Esophagus squamous epithelium (tissue), 5 donors: ENCODE data around the gene ALPL. TPM values are rescaled to one million over a fixed set of nuclear protein-coding genes. Genes with fewer than 3 reads are reported as not detected.

ENCODE experiments used
- DNase-seq: peaks from one replicate; lab custom pipeline; 2025; lab: John Stamatoyannopoulos, UW
- H3K27ac ChIP-seq, 4 donors: fragments of 200-600 bp; sonication (generic); one replicate each; pipeline ENCODE4 v1.5.1; 2016 to 2019; ENCODE audit warnings: mild to moderate bottlenecking in 1 of 4
- H3K27me3 ChIP-seq, 4 donors: fragments of 200-600 bp; sonication (generic); 1 replicate in 3 of 4; 2 replicates in 1 of 4; pipeline versions ENCODE4 v1.5.1 to v1.6.0; 2017 to 2021; ENCODE audit warnings: antibody characterized with exemption in 1 of 4
- H3K36me3 ChIP-seq, 3 donors: fragments of 200-600 bp; sonication (generic); one replicate each; pipeline ENCODE4 v1.5.1; 2016 to 2019
- H3K4me1 ChIP-seq, 3 donors: fragments of 200-600 bp; sonication (generic); one replicate each; pipeline ENCODE4 v1.5.1; 2017 to 2019
- H3K4me3 ChIP-seq, 4 donors: fragments of 200-600 bp; sonication (generic); 1 replicate in 3 of 4; 2 replicates in 1 of 4; pipeline ENCODE4 v1.5.1; 2016 to 2019; ENCODE audit warnings: mild to moderate bottlenecking in 2 of 4, moderate library complexity in 1 of 4
- H3K9me3 ChIP-seq, 3 donors: fragments of 200-600 bp; sonication (generic); one replicate each; pipeline ENCODE4 v1.5.1; 2016 to 2019
- CTCF ChIP-seq, 6 experiments: fragments of 450-650 bp in 4 of 6; fragments of 200-600 bp in 2 of 6; sonication (generic) in 2 of 6; IDR thresholded peaks; one replicate each; pipeline ENCODE4 v1.5.1; 2016 to 2019; ENCODE audit warnings: antibody characterized with exemption in 6 of 6, mild to moderate bottlenecking in 4 of 6, moderate library complexity in 4 of 6
- POLR2A ChIP-seq, 4 donors: fragments of 450-650 bp; IDR thresholded peaks; one replicate each; pipeline ENCODE4 v1.6.1; 2017; ENCODE audit warnings: antibody characterized with exemption in 4 of 4, mild to moderate bottlenecking in 4 of 4, moderate library complexity in 3 of 4
- WGBS, 2 donors: methylation state at CpG; one replicate each; pipeline ENCODE4 v1.1.5; 2018; 5-methylcytosine and 5-hydroxymethylcytosine counted together
- intact Hi-C: fragments of 100-400 bp; cut with DNase I; formaldehyde crosslinking; loops from one replicate; pipeline ENCODE4 v1.15.0; 2022
- total RNA-seq, 4 donors: library from RNA; depleted of rRNA; stranded (reverse); fragments of >200 nt; gene quantifications; one replicate each; pipeline ENCODE4 v1.1.0, GENCODE V29; 2016
- donor health status: DM: yes; HTN: yes; CAD: no.

The ALPL gene
- total RNA-seq, 4 donors from 2014 or later: 3.2 to 6.4 (median 4.7) TPM

GRCh38 chr1:21603177-21604138 is 94.2 kb downstream of the ALPL start:
- no peak overlapping the region for H3K27ac ChIP-seq
- TF ChIP-seq CTCF (IDR thresholded peaks at IDR 0.05) (no peak), POLR2A (IDR thresholded peaks at IDR 0.05) (no peak)
- no peak for DNase-seq
- intact Hi-C loops: no loop called here
- WGBS, 2 donors: 84 to 85% methylated on average over 14 to 16 of the region's 39 CpGs
- no peaks in the 10 kb centered on the region for H3K36me3 ChIP-seq
- H3K9me3 ChIP-seq: no peaks in the 10 kb centered on the region
- peaks cover 0 to 15% (median 0%) of the 10 kb centered on the region in 4 donors for H3K27me3 ChIP-seq
- peaks cover 0 to 12% (median 3%) of the 10 kb centered on the region in 3 donors for H3K4me1 ChIP-seq
- no peak overlapping the region for H3K4me3 ChIP-seq

DNA sequence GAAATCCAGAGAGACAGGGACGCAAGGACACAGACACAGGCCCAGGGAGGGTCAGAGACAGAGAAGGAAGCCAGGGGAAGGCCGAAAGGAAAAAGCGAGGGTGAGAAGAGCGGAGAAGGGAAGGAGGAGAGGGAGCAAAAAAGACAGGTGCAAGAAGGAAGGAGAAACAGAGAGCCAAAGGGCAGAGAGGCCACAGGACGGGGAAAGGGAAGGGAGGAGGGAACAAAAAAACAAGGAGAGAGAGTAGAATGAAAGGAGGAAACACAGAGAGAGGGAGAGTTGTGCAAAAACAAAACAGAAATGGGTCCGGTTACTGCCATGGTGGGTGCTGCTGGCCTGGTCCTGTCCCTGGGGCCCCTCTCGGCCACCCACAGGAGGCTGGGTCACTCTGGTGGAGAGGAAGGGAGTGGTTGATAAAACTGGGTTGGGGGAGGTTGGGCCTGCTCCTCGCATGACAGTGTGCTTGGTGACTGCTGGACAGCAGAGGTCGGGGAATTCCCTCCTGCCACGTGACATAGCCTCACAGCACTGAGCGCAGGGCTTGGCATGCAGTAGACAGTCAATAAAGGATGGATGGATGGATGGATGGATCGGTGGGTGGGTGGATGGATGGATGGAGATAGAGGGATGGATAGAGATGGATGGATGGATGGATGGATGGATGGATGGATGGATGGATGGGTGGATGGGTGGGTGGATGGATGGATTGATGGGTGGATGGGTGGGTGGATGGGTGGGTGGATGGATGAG is 95.2 kb downstream of the ALPL start:
- intact Hi-C loops: no loop called here
- Histone ChIP-seq H3K4me1 (peaks cover 0 to 12% (median 3%) of the 10 kb centered on the region in 3 donors), H3K27me3 (peaks cover 0 to 14% (median 0%) of the 10 kb centered on the region in 4 donors), H3K4me3 (no peak overlapping the region), H3K36me3 (no peaks in the 10 kb centered on the region), H3K27ac (no peak overlapping the region), H3K9me3 (no peaks in the 10 kb centered on the region)
- no peak for DNase-seq
- TF ChIP-seq POLR2A (IDR thresholded peaks at IDR 0.05) (no peak), CTCF (IDR thresholded peaks at IDR 0.05) (no peak)
- 81 to 85% methylated on average over 12 of the region's 12 CpGs for WGBS, 2 donors

DNA sequence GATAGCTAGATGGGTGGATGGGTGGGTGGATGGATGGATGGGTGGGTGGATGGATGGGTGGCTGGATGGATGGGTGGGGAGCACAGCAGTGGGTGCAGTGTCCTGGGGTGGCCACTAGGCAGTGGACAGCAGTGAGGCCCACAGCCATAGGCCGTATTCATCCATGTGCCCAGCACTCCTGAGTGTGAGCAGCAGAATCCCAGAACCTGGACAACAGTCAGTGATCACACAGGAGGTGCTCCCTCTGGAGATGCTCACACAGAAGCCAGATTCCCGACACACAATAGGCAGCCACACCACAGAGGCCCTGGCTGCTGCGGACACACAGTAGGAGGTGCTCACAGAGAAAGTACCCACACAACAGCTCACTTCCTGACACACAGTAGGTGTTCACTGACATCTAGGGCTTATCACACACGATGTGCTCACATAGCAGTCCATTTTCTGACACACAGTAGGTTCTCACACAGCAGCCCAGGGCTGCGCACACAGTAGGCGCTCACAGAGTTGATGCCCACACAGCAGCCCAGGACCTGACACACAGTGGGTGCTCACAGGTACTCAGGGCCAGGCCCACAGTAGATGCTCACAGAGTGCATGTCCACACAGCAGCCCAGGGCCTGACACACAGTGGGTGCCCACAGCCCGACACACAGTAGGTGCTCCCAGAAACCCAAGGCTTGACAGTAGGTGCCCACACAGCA is 95.9 kb downstream of the ALPL start:
- no peaks in the 10 kb centered on the region for H3K9me3 ChIP-seq
- H3K36me3 ChIP-seq: no peaks in the 10 kb centered on the region
- intact Hi-C loops: no loop called here
- peaks cover 0 to 11% (median 0%) of the 10 kb centered on the region in 4 donors for H3K27me3 ChIP-seq
- peaks cover 0 to 12% (median 3%) of the 10 kb centered on the region in 3 donors for H3K4me1 ChIP-seq
- no peak overlapping the region for H3K27ac ChIP-seq
- no peak overlapping the region for H3K4me3 ChIP-seq
- DNase-seq: no peak
- TF ChIP-seq CTCF (IDR thresholded peaks at IDR 0.05): no peak
- TF ChIP-seq POLR2A (IDR thresholded peaks at IDR 0.05): no peak
- 83 to 84% methylated on average over 1 to 5 of the region's 7 CpGs for WGBS, 2 donors

GRCh38 chr1:21605964-21606705 is 96.9 kb downstream of the ALPL start:
- no peak for DNase-seq
- no peaks in the 10 kb centered on the region for H3K36me3 ChIP-seq
- no peaks in the 10 kb centered on the region for H3K9me3 ChIP-seq
- H3K4me3 ChIP-seq: no peak overlapping the region
- TF ChIP-seq POLR2A (IDR thresholded peaks at IDR 0.05) (no peak), CTCF (IDR thresholded peaks at IDR 0.05) (no peak)
- intact Hi-C loops: no loop called here
- WGBS, 2 donors: 80 to 100% methylated on average over 1 of the region's 15 CpGs
- peaks cover 0 to 11% (median 0%) of the 10 kb centered on the region in 4 donors for H3K27me3 ChIP-seq
- H3K27ac ChIP-seq: no peak overlapping the region
- H3K4me1 ChIP-seq: peaks cover 0 to 12% (median 3%) of the 10 kb centered on the region in 3 donors
